Muscle of leg (tissue), 11 donors: ENCODE measurements around the gene KRTAP10-9. TPM values are rescaled to one million over a fixed set of nuclear protein-coding genes. Genes with fewer than 3 reads are reported as not detected.
"Not testable (repeated sequence)": the region's sequence is repeated elsewhere in the genome, so short reads cannot be mapped to it uniquely, and the experiment has no call there.

Experiments used
- DNase-seq: peaks from one replicate; pipeline ENCODE4 v3.0.0; 2013
- H3K27ac ChIP-seq: one replicate; pipeline ENCODE4 v1.5.1; 2013; ENCODE audit warnings: mild to moderate bottlenecking, low read length, control low read depth
- H3K27me3 ChIP-seq: one replicate; pipeline ENCODE4 v1.6.1; 2013; ENCODE audit warnings: low read length; ENCODE audit not compliant: control insufficient read depth, insufficient read depth
- H3K36me3 ChIP-seq: one replicate; pipeline ENCODE4 v1.6.1; 2013; ENCODE audit warnings: low read length; ENCODE audit not compliant: control insufficient read depth, insufficient read depth
- H3K4me1 ChIP-seq: one replicate; pipeline ENCODE4 v1.6.1; 2013; ENCODE audit warnings: low read length; ENCODE audit not compliant: control insufficient read depth, insufficient read depth
- H3K4me3 ChIP-seq: one replicate; pipeline ENCODE4 v1.5.1; 2013; ENCODE audit warnings: low read length, control low read depth
- H3K9me3 ChIP-seq: replicated peaks from 2 replicates; pipeline ENCODE4 v1.6.1; 2013; ENCODE audit warnings: low read depth, low read length; ENCODE audit not compliant: control insufficient read depth
- WGBS: methylation state at CpG from one replicate; pipeline ENCODE4 v1.1.5; 2013; ENCODE audit warnings: missing lambda C conversion rate; ENCODE audit not compliant: insufficient coverage; 5-methylcytosine and 5-hydroxymethylcytosine counted together
- polyA plus RNA-seq, 8 donors: library from polyadenylated mRNA; unstranded; fragments of 120-200 nt; gene quantifications; one replicate each; pipeline versions ENCODE4 v1.2.1 to v1.2.3, GENCODE V29; 2013; ENCODE audit warnings: inconsistent platforms in 1 of 8, low replicate concordance in 1 of 8; ENCODE audit not compliant: insufficient read length in 8 of 8, insufficient read depth in 1 of 8
- total RNA-seq: library from RNA; stranded (reverse); fragments of 120-200 nt; gene quantifications from one replicate; pipeline ENCODE4 v1.2.4, GENCODE V29; 2013

Gene KRTAP10-9
- total and polyA plus RNA-seq, 9 donors, result not detected

- Histone ChIP-seq H3K27me3 (peaks cover 22% of the 10 kb centered on the region), H3K27ac (no peak overlapping the region), H3K4me3 (no peak overlapping the region), H3K36me3 (no peaks in the 10 kb centered on the region), H3K9me3 (peaks cover 10% of the 10 kb centered on the region), H3K4me1 (no peaks in the 10 kb centered on the region)
- DNase-seq, result no peak
- 84% methylated on average over 3 of the region's 3 CpGs for WGBS
Observed at GRCh38 chr21:44585892-44586291, 41.0 kb upstream of the KRTAP10-9 start.

- Histone ChIP-seq H3K27me3 (peaks cover 14% of the 10 kb centered on the region), H3K4me1 (peaks cover 16% of the 10 kb centered on the region), H3K9me3 (no peaks in the 10 kb centered on the region), H3K27ac (no peak overlapping the region), H3K36me3 (no peaks in the 10 kb centered on the region), H3K4me3 (no peak overlapping the region)
- no peak for DNase-seq
- 100% methylated on average over 1 of the region's 2 CpGs for WGBS
Observed at GRCh38 chr21:44589094-44589493, 37.8 kb upstream of the KRTAP10-9 start.

- Histone ChIP-seq H3K4me1 (peaks cover 16% of the 10 kb centered on the region), H3K9me3 (no peaks in the 10 kb centered on the region), H3K27ac (no peak overlapping the region), H3K27me3 (peaks cover 14% of the 10 kb centered on the region), H3K4me3 (no peak overlapping the region), H3K36me3 (no peaks in the 10 kb centered on the region)
- no peak for DNase-seq
- 74% methylated on average over 20 of the region's 24 CpGs for WGBS
Observed at GRCh38 chr21:44589586-44590305, 37.1 kb upstream of the KRTAP10-9 start.

GRCh38 chr21:44590311-44590721, 36.6 kb upstream of the KRTAP10-9 start:
- Histone ChIP-seq H3K4me3 (no peak overlapping the region), H3K4me1 (peaks cover 16% of the 10 kb centered on the region), H3K9me3 (no peaks in the 10 kb centered on the region), H3K27ac (no peak overlapping the region), H3K36me3 (no peaks in the 10 kb centered on the region), H3K27me3 (peaks cover 10% of the 10 kb centered on the region)
- DNase-seq, result no peak
- 100% methylated on average over 2 of the region's 10 CpGs for WGBS

GRCh38 chr21:44590897-44591800, 35.7 kb upstream of the KRTAP10-9 start:
- H3K4me1 ChIP-seq, result peaks cover 16% of the 10 kb centered on the region
- not testable (repeated sequence) for H3K4me3 ChIP-seq, DNase-seq, H3K27me3 ChIP-seq, H3K9me3 ChIP-seq, H3K36me3 ChIP-seq, H3K27ac ChIP-seq
- 53% methylated on average over 13 of the region's 19 CpGs for WGBS

- H3K27me3 ChIP-seq, H3K36me3 ChIP-seq, H3K27ac ChIP-seq, H3K9me3 ChIP-seq, H3K4me3 ChIP-seq, DNase-seq: not testable (repeated sequence)
- peaks cover 16% of the 10 kb centered on the region for H3K4me1 ChIP-seq
- no CpG with 5 or more reads among the region's 4 CpGs for WGBS
Observed at GRCh38 chr21:44591801-44592130, 35.1 kb upstream of the KRTAP10-9 start.

GRCh38 chr21:44592446-44593311, 34.2 kb upstream of the KRTAP10-9 start, which contains the start of gene KRTAP10-6:
TSS of gene KRTAP10-6 (minus strand) at chr21:44592505. CDS start at chr21:44592484, 21 bp downstream.
- DNase-seq, result no peak
- no peaks in the 10 kb centered on the region for H3K36me3 ChIP-seq
- no peaks in the 10 kb centered on the region for H3K9me3 ChIP-seq
- H3K4me3 ChIP-seq, result no peak within 1 kb of the TSS
- H3K27me3 ChIP-seq, result no peaks in the 10 kb centered on the region
- H3K27ac ChIP-seq, result no peak within 1 kb of the TSS
- WGBS, result 49% methylated on average over 26 of the region's 33 CpGs
- peaks cover 16% of the 10 kb centered on the region for H3K4me1 ChIP-seq

GRCh38 chr21:44593598-44594405, 33.1 kb upstream of the KRTAP10-9 start:
- 38% methylated on average over 16 of the region's 20 CpGs for WGBS
- Histone ChIP-seq H3K4me3 (no peak overlapping the region), H3K4me1 (peaks cover 16% of the 10 kb centered on the region), H3K27ac (no peak overlapping the region), H3K27me3 (peaks cover 4% of the 10 kb centered on the region), H3K9me3 (no peaks in the 10 kb centered on the region), H3K36me3 (no peaks in the 10 kb centered on the region)
- peak; percentile 22 for DNase-seq

- H3K27me3 ChIP-seq, result peaks cover 4% of the 10 kb centered on the region
- DNase-seq, result no peak
- H3K4me3 ChIP-seq, result no peak overlapping the region
- peaks cover 16% of the 10 kb centered on the region for H3K4me1 ChIP-seq
- H3K27ac ChIP-seq, result no peak overlapping the region
- H3K36me3 ChIP-seq, result no peaks in the 10 kb centered on the region
- 50% methylated on average over 6 of the region's 12 CpGs for WGBS
- H3K9me3 ChIP-seq, result no peaks in the 10 kb centered on the region
Observed at GRCh38 chr21:44594406-44594916, 32.4 kb upstream of the KRTAP10-9 start.
